GM12878 (cell line): ENCODE results near the gene DDX5. TPM values are rescaled to one million over a fixed set of nuclear protein-coding genes. Genes with fewer than 3 reads are reported as not detected.

Experiments used
- ATAC-seq: fragments of 200-7000 bp; cut with Tn5 transposase; 3 replicates; pipeline ENCODE4 v1.9.1; 2020; ENCODE audit warnings: mild to moderate bottlenecking, moderate library complexity
- BruUV-seq: library from RNA; stranded (reverse); fragments of 400-500 nt; replicated peaks from 2 replicates; lab custom pipeline; 2021; lab: Mats Ljungman, UMichigan
- CTCF ChIA-PET: fragments of 300-600 bp; sonication (Branson Sonifier 250); formaldehyde crosslinking; extraction: SDS; loops from one replicate; lab custom pipeline; 2021; ENCODE audit warnings: inconsistent platforms; lab: Yijun Ruan, JAX
- POLR2A ChIA-PET: fragments of 350-600 bp; formaldehyde crosslinking; extraction: SDS; loops from one replicate; lab custom pipeline; 2021; ENCODE audit warnings: inconsistent platforms; lab: Charles Lee
- RAD21 ChIA-PET: fragments of 300-600 bp; sonication (Branson Sonifier 250); formaldehyde crosslinking; loops from one replicate; lab custom pipeline; 2023; ENCODE audit warnings: antibody characterized with exemption; ENCODE audit not compliant: unreplicated experiment; lab: Charles Lee
- SMC1A ChIA-PET: fragments of 300-600 bp; sonication (Branson Sonifier 250); formaldehyde crosslinking; loops from one replicate; lab custom pipeline; 2023; ENCODE audit not compliant: unreplicated experiment, uncharacterized antibody; lab: Charles Lee
- DNase-seq: peaks from one replicate; pipeline ENCODE4 v3.0.0-alpha.2; 2011; ENCODE audit warnings: low read depth, low spot score
- FAIRE-seq: peaks from 3 replicates; lab custom pipeline; 2011; peaks lifted over from hg19 to GRCh38; lab: Jason Lieb, UNC
- H2AFZ ChIP-seq: 2 replicates; pipeline ENCODE4 v1.6.0; 2011; ENCODE audit warnings: low read depth, low read length, control low read depth; ENCODE audit not compliant: control insufficient read depth
- H3K27ac ChIP-seq: 2 replicates; pipeline ENCODE4 v1.5.1; 2011; ENCODE audit warnings: control low read depth; ENCODE audit not compliant: control insufficient read depth, insufficient read depth
- H3K27me3 ChIP-seq, 2 experiments: replicated peaks in 1 of 2; 2 replicates each; pipeline versions ENCODE4 v1.6.0 to v1.6.1; 2011; ENCODE audit warnings: low read length in 1 of 2; ENCODE audit not compliant: control insufficient read depth in 2 of 2, insufficient read depth in 2 of 2
- H3K36me3 ChIP-seq, 2 experiments: 2 replicates each; pipeline ENCODE4 v1.5.1; 2011; ENCODE audit warnings: low read length in 1 of 2; ENCODE audit not compliant: control insufficient read depth in 2 of 2, insufficient read depth in 2 of 2
- H3K4me1 ChIP-seq: 2 replicates; pipeline ENCODE4 v1.6.1; 2011; ENCODE audit warnings: mild to moderate bottlenecking, low read length, moderate library complexity, mixed read lengths; ENCODE audit not compliant: control insufficient read depth, insufficient read depth
- H3K4me2 ChIP-seq: 2 replicates; pipeline ENCODE4 v1.6.0; 2011; ENCODE audit warnings: control low read depth; ENCODE audit not compliant: control insufficient read depth, insufficient read depth
- H3K4me3 ChIP-seq: fragments of 200-600 bp; sonication (generic); 2 replicates; pipeline ENCODE4 v1.5.1; 2016
- H3K79me2 ChIP-seq: 2 replicates; pipeline ENCODE4 v1.6.0; 2011; ENCODE audit warnings: low read length; ENCODE audit not compliant: control insufficient read depth, insufficient read depth
- H3K9ac ChIP-seq: 2 replicates; pipeline ENCODE4 v1.8.0; 2011; ENCODE audit warnings: low read length, control low read depth, mixed read lengths; ENCODE audit not compliant: control insufficient read depth, insufficient read depth
- H3K9me3 ChIP-seq: replicated peaks from 3 replicates; pipeline ENCODE4 v1.5.1; 2011; ENCODE audit warnings: mild to moderate bottlenecking, low read length; ENCODE audit not compliant: control insufficient read depth, insufficient read depth
- H4K20me1 ChIP-seq: 2 replicates; pipeline ENCODE4 v1.6.0; 2011; ENCODE audit not compliant: control insufficient read depth, insufficient read depth
- ASH2L ChIP-seq: fragments of 300-600, 200-600 bp; sonication (generic); IDR thresholded peaks from 2 replicates; pipeline ENCODE4 v1.6.1; 2017; ENCODE audit warnings: low read depth, mild to moderate bottlenecking, borderline replicate concordance
- ATF2 ChIP-seq: IDR thresholded peaks from 2 replicates; pipeline ENCODE4 v1.6.1; 2012; ENCODE audit warnings: low read length, inconsistent platforms
- BACH1 ChIP-seq: fragments of 450-650 bp; IDR thresholded peaks from 2 replicates; pipeline ENCODE4 v1.6.1; 2017; ENCODE audit warnings: mild to moderate bottlenecking, borderline replicate concordance
- BCLAF1 ChIP-seq: fragments of 450-650 bp; IDR thresholded peaks from 2 replicates; pipeline ENCODE4 v1.6.1; 2017; ENCODE audit warnings: antibody characterized with exemption, mild to moderate bottlenecking, moderate library complexity
- CBX3 ChIP-seq: fragments of 200-600 bp; sonication (generic); IDR thresholded peaks from 2 replicates; pipeline ENCODE4 v1.6.1; 2016; ENCODE audit warnings: low read depth, borderline replicate concordance
- IRF5 ChIP-seq: fragments of 450-650 bp; IDR thresholded peaks from 2 replicates; pipeline ENCODE4 v1.6.1; 2017; ENCODE audit warnings: borderline replicate concordance
- MYC ChIP-seq: IDR thresholded peaks from 2 replicates; pipeline ENCODE4 v1.6.1; 2011; ENCODE audit warnings: mild to moderate bottlenecking, low read length, moderate library complexity, inconsistent platforms; ENCODE audit not compliant: insufficient read depth, insufficient replicate concordance, insufficient read length, severe bottlenecking
- NFIC ChIP-seq: IDR thresholded peaks from 2 replicates; pipeline ENCODE4 v1.6.1; 2012; ENCODE audit warnings: low read depth, mild to moderate bottlenecking, inconsistent platforms, low read length, moderate library complexity
- NR2C1 ChIP-seq: fragments of 450-650 bp; IDR thresholded peaks from 2 replicates; pipeline ENCODE4 v1.6.1; 2017; ENCODE audit warnings: antibody characterized with exemption, mild to moderate bottlenecking, moderate library complexity
- PBX3 ChIP-seq: IDR thresholded peaks from 2 replicates; pipeline ENCODE4 v1.6.1; 2011; ENCODE audit warnings: mild to moderate bottlenecking, low read depth, low read length, moderate library complexity; ENCODE audit not compliant: insufficient replicate concordance
- POLR2AphosphoS2 ChIP-seq: IDR thresholded peaks from 2 replicates; pipeline ENCODE4 v1.6.1; 2011; ENCODE audit warnings: low read depth, mild to moderate bottlenecking, low read length, improper control_type of control experiment, moderate library complexity
- RCOR1 ChIP-seq: conservative IDR thresholded peaks from 2 replicates; pipeline ENCODE4 v1.6.1; 2012; ENCODE audit warnings: low read depth, low read length, improper control_type of control experiment
- SREBF1 ChIP-seq: IDR thresholded peaks from 2 replicates; pipeline ENCODE4 v1.6.1; 2012; ENCODE audit warnings: mild to moderate bottlenecking, low read length
- ZNF274 ChIP-seq: IDR thresholded peaks from one replicate; pipeline ENCODE4 v1.8.0; 2011; ENCODE audit not compliant: insufficient read length, insufficient read depth
- ZSCAN29 ChIP-seq: fragments of 450-650 bp; IDR thresholded peaks from 2 replicates; pipeline ENCODE4 v1.6.1; 2017; ENCODE audit warnings: mild to moderate bottlenecking, moderate library complexity
- WGBS: methylation state at CpG from one replicate; pipeline ENCODE4 v1.1.6; 2016; ENCODE audit warnings: low lambda C conversion rate; ENCODE audit not compliant: insufficient replicate concordance, insufficient coverage; ENCODE audit errors: missing lambda C conversion rate; 5-methylcytosine and 5-hydroxymethylcytosine counted together
- in situ Hi-C: fragments of 300-500 bp; cut with MboI; formaldehyde crosslinking; loops from 9 replicates; pipeline ENCODE4 v1.14.3; 2018; ENCODE audit warnings: mixed read lengths
- intact Hi-C: fragments of 100-400 bp; cut with micrococcal nuclease; formaldehyde crosslinking; loops from one replicate; pipeline ENCODE4 v1.14.2; 2022; ENCODE audit not compliant: unreplicated experiment
- polyA plus RNA-seq, 11 experiments: library from polyadenylated mRNA; depleted of rRNA in 4 of 11; unstranded in 6 of 11; stranded (reverse) in 5 of 11; fragments of >200 nt; fragmentation: Nextera tagmentation in 4 of 11; fragmentation: Illumina TruSeq in 1 of 11; extraction: Ambion mirVana in 4 of 11; extraction: Trizol in 1 of 11; gene quantifications; 1 replicate in 1 of 11; 2 replicates in 10 of 11; pipeline versions ENCODE4 v1.2.1 to v1.2.3, GENCODE V29; 2011 to 2016; ENCODE audit warnings: inconsistent platforms in 2 of 11, missing spikeins in 2 of 11, low read depth in 1 of 11
- total RNA-seq, 4 experiments: library from RNA; depleted of rRNA in 3 of 4; stranded (reverse); fragments of >200 nt in 3 of 4; fragmentation: Illumina TruSeq in 1 of 4; extraction: Trizol in 1 of 4; gene quantifications; 2 replicates each; pipeline versions ENCODE4 v1.2.1 to v1.2.3, GENCODE V29; 2013 to 2021

The DDX5 gene
- total and polyA plus RNA-seq, 10 of the 15 experiments (the other 5 are each of a cell fraction or from before 2014, with no cell fraction given): 257 to 1,423 (median 719) TPM

- peak overlapping the region; percentile 32; the same call in 1 of the 2 replicates for H3K4me2 ChIP-seq
- 96% methylated on average over 11 of the region's 11 CpGs for WGBS
- no peak overlapping the region for H2AFZ ChIP-seq
- H3K79me2 ChIP-seq: peaks cover 67% of the 10 kb centered on the region
- DNase-seq (no peak), FAIRE-seq (no peak), ATAC-seq (no peak)
- BruUV-seq: no TSS peak
- CTCF ChIA-PET: interaction anchor here (1.8 to 17.7 kb wide), 3 partner anchors 7 to 148 kb away, joined by 8 to 350 read pairs (median 89); partner anchors contain the start of gene POLG2
- H3K9me3 ChIP-seq: no peaks in the 10 kb centered on the region
- in situ Hi-C loops: loop anchor here (10.0 kb wide), 2 partner anchors 144 to 656 kb away; partner anchors contain the start of gene SMARCD2
- SMC1A ChIA-PET: interaction anchor here (1.2 kb wide), 1 partner anchor 81 kb away, joined by 5 read pairs; no protein-coding TSS in a partner anchor
- POLR2A ChIA-PET: interaction anchor here (0.6 kb wide), 1 partner anchor 79 kb away, joined by 4 read pairs; no protein-coding TSS in a partner anchor
- RAD21 ChIA-PET: interaction anchor here (1.1 to 1.2 kb wide), 2 partner anchors 81 kb away, joined by 3 to 4 read pairs; no protein-coding TSS in a partner anchor
- H3K9ac ChIP-seq: no peak overlapping the region
- H3K27ac ChIP-seq: no peak overlapping the region
- no peaks in the 10 kb centered on the region for H3K27me3 ChIP-seq
- H3K4me3 ChIP-seq: no peak overlapping the region
- H3K4me1 ChIP-seq: peaks cover 15% of the 10 kb centered on the region; the same call in 1 of the 2 replicates
- peaks cover 14 to 45% of the 10 kb centered on the region in 2 experiments for H3K36me3 ChIP-seq
- intact Hi-C loops: no loop called here
- peaks cover 10% of the 10 kb centered on the region for H4K20me1 ChIP-seq
- TF ChIP-seq POLR2AphosphoS2: no peak; the same call in 1 of the 2 replicates
- TF ChIP-seq ATF2: no peak
- TF ChIP-seq ASH2L: no peak
- TF ChIP-seq BACH1: 0 out of 2 replicates have a peak, but pooled peaks have one; percentile 6
- no peak for TF ChIP-seq PBX3
- TF ChIP-seq ZNF274: no peak
- no peak for TF ChIP-seq IRF5
- no peak for TF ChIP-seq SREBF1
- 0 out of 2 replicates have a peak, but pooled peaks have one; percentile 6 for TF ChIP-seq BCLAF1
- TF ChIP-seq NFIC: no peak
- TF ChIP-seq CBX3: no peak
- no peak for TF ChIP-seq MYC
- TF ChIP-seq NR2C1: no peak
- TF ChIP-seq ZSCAN29: no peak
- no peak for TF ChIP-seq RCOR1
These were observed 5.0 kb downstream of the DDX5 start for GRCh38 chr17:64500862-64501765.
